ENCODE data around the gene C1QTNF5.

Gene C1QTNF5

DNA sequence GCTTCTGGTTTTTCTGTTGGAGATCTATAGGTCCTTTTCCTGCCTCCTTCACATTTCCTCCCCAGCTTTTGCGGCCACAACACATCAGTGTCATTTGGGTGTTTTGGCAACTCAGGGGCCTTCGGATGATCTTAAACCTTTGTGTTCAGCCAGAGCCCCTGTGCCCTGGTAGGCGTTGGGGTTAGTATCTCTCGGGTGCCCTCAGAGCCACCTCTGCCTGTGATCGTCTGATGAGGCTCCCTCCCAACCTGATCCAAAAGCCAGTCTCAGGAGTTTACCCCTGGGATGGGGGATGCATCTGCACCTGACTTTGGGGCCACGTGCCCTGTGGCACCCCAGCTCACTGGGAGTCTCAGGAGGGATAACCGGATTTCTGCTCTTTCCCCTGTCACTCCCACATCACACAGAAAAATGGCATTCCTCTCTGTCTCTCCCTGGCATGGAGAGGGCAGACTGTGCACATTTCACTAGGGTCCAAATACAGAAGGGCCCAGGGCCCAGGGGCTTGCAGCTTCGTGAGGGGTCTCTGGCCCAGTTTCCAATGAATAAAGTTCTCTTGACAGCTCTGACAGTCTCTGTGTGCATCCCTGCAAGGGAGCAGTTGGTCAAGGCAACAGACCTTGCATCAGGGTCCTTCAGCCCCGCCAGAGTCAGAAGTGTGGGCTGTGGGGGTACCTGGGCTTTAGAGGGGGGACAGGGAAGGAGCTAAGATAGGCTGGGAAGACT, 3.8 kb downstream of the C1QTNF5 start:
- no peaks in the 10 kb centered on the region for H3K9me3 Mint-ChIP-seq
- H3K4me1 Mint-ChIP-seq: peaks cover 61% of the 10 kb centered on the region
- H3K36me3 Mint-ChIP-seq: peaks cover 3% of the 10 kb centered on the region
- peaks cover 11% of the 10 kb centered on the region for H3K27me3 Mint-ChIP-seq
- H3K27ac Mint-ChIP-seq: no peak overlapping the region
- no peak overlapping the region for H3K4me3 Mint-ChIP-seq

GRCh38 chr11:119335655-119336543, 4.8 kb downstream of the C1QTNF5 start:
- H3K9me3 Mint-ChIP-seq: no peaks in the 10 kb centered on the region
- H3K27ac Mint-ChIP-seq: no peak overlapping the region
- H3K27me3 Mint-ChIP-seq: peaks cover 6% of the 10 kb centered on the region
- peaks cover 57% of the 10 kb centered on the region for H3K4me1 Mint-ChIP-seq
- H3K4me3 Mint-ChIP-seq: peak overlapping the region; percentile 98
- peaks cover 3% of the 10 kb centered on the region for H3K36me3 Mint-ChIP-seq

DNA sequence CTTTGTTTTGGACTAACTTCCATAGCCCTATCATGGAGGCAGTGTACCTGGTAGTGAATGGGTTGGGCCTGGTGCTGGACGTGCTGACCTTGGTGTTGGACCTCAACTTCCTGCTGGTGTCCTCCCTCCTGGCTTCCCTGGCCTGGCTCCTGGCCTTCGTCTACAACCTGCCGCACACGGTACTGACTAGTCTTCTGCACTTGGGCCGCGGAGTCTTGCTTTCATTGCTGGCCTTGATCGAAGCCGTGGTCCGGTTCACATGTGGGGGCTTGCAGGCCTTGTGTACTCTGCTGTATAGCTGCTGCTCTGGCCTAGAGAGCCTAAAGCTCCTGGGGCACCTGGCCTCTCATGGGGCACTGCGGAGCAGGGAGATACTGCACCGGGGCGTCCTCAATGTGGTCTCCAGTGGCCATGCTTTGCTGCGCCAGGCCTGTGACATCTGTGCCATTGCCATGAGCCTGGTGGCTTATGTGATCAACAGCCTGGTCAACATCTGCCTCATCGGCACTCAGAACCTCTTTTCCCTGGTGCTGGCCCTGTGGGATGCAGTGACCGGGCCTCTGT, 5.5 kb downstream of the C1QTNF5 start:
- H3K9me3 Mint-ChIP-seq: no peaks in the 10 kb centered on the region
- H3K27ac Mint-ChIP-seq: peak overlapping the region; percentile 98
- H3K36me3 Mint-ChIP-seq: peaks cover 3% of the 10 kb centered on the region
- H3K4me1 Mint-ChIP-seq: peaks cover 56% of the 10 kb centered on the region
- peak overlapping the region; percentile 98 for H3K4me3 Mint-ChIP-seq
- H3K27me3 Mint-ChIP-seq: peaks cover 5% of the 10 kb centered on the region

DNA sequence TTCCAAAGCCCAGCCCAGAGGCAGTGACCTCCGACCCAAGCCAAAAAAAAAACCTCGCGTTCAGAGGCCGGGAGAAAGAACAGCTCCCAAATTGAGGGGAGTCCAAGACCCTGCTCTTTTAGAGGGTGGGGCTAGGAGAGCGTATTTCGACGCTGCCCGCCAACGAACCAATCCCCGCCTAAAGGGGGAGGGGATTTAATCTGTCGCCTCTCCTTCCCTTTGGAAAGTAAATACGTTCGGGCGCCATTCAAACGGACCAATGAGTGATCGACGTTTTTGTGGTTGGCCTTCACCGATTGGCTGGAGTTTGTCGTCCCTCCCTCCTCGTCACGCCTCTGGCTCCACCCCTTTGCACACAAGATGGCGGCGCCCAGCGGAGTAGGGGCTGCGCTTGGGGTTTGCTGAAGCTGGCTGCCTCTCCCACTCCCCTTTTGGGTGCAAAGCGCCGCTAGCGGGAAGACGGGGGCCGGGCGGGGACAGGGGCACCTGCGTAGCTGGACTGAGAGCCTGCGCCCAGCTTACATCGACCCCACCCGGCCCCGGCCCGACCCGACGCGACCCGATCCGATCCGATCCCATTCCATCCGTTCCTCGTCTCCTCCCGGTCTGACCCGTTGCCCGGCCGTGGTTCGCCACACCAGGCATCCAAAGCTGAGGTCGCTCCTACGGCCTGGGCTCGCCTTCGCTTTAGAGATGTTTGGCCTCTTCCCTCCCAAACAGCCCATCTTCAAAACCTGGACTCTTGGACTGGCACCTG, 6.3 kb downstream of the C1QTNF5 start, which contains the start of gene RNF26:
TSS of gene RNF26 (plus strand) at position 354 of the 757 bp plus-strand sequence. CDS start 596 bp downstream, outside the sequence.
- Mint-ChIP-seq H3K9me3 (no peaks in the 10 kb centered on the region), H3K4me3 (peak within 1 kb of the TSS; percentile 98), H3K27ac (peak within 1 kb of the TSS; percentile 98), H3K27me3 (peaks cover 3% of the 10 kb centered on the region), H3K36me3 (peaks cover 3% of the 10 kb centered on the region), H3K4me1 (peaks cover 54% of the 10 kb centered on the region)

DNA sequence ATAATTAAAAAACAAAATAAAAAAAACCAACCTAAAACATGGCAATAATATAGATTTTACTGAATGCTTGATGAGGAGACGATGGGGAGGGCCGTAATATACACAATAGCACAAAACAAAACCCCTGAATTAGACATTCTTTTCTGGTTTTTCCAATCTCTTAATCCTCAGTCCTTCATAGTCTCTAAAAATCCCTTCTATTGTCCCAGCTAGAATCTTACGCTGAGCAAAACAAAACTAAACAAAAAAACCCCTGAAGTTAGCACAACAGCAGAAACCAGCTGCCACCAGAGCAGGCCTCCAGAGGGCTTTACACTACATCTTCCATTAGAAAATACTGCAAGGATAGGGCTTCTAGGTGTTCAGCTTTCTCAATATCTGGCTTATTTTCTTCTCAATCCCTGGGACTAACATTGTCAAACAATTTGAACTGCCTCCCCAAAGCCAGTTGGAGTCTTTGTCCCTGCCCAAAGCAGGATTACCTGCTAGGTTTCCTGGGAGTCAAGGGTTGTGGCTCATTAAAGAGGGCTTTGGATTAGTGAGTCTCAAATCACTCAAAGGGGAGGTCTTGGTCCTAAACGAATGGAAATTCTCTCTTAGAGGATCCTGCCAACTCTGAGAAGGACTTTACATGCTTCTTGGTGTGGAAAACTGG, 8.4 kb downstream of the C1QTNF5 start:
- no peaks in the 10 kb centered on the region for H3K36me3 Mint-ChIP-seq
- no peak overlapping the region for H3K27ac Mint-ChIP-seq
- no peaks in the 10 kb centered on the region for H3K9me3 Mint-ChIP-seq
- H3K27me3 Mint-ChIP-seq: no peaks in the 10 kb centered on the region
- H3K4me3 Mint-ChIP-seq: peak overlapping the region; percentile 98
- H3K4me1 Mint-ChIP-seq: peaks cover 33% of the 10 kb centered on the region

GRCh38 chr11:119330237-119330636, 10.4 kb downstream of the C1QTNF5 start:
- peaks cover 18% of the 10 kb centered on the region for H3K4me1 Mint-ChIP-seq
- H3K4me3 Mint-ChIP-seq: no peak overlapping the region
- H3K9me3 Mint-ChIP-seq: no peaks in the 10 kb centered on the region
- no peaks in the 10 kb centered on the region for H3K27me3 Mint-ChIP-seq
- no peaks in the 10 kb centered on the region for H3K36me3 Mint-ChIP-seq
- H3K27ac Mint-ChIP-seq: no peak overlapping the region

DNA sequence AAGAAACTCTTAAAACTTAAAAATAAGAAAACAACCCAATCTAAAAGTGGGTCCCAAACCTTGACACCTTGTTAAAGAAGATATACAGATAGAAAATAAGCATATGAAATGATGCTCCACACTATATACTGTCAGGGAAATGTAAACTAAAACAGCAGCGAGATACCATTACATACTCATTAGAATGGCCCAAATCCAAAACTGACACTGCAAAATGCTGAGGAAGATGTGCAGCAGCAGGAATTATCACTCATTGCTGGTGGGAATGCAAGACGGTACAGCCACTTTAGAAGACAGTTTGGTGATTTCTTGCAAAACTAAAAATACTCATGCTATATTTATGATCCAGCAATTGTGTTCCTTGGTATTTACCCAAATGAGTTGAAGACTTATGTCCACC, 11.4 kb downstream of the C1QTNF5 start:
- Mint-ChIP-seq H3K27ac (no peak overlapping the region), H3K36me3 (no peaks in the 10 kb centered on the region), H3K4me1 (peaks cover 14% of the 10 kb centered on the region), H3K27me3 (no peaks in the 10 kb centered on the region), H3K9me3 (no peaks in the 10 kb centered on the region), H3K4me3 (no peak overlapping the region)

GRCh38 chr11:119324189-119324588, 16.5 kb downstream of the C1QTNF5 start:
- no peaks in the 10 kb centered on the region for H3K36me3 Mint-ChIP-seq
- H3K27ac Mint-ChIP-seq: no peak overlapping the region

DNA sequence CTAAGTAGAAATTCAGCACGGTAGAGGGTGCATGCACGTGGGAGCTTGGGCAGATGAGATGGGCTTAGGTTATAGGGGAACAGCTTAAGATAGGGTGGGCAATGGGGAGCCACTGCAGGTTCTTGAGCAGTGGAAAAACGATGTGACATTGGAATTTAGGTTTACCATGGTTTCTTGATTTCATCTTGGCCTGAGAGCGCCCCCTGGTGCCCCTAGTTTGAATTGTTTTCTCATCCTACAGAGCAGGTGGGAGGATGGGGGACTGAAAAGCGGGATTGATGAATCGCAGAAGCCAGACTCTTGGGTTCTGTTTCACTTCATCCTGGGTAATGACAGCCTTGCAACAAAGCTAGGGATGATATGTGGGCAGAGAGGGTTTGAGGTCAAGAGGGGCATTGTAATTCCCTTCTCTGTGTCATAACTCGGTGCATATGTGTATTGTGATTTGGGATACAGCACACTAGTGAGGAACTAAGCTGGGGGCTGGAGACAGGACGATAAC, 17.1 kb downstream of the C1QTNF5 start:
- H3K4me1 Mint-ChIP-seq: peaks cover 18% of the 10 kb centered on the region
- H3K27me3 Mint-ChIP-seq: peaks cover 2% of the 10 kb centered on the region
- no peak overlapping the region for H3K27ac Mint-ChIP-seq
- no peak overlapping the region for H3K4me3 Mint-ChIP-seq
- H3K36me3 Mint-ChIP-seq: no peaks in the 10 kb centered on the region
- H3K9me3 Mint-ChIP-seq: no peaks in the 10 kb centered on the region

More at GRCh38 chr11:119324189-119324588, 16.5 kb downstream of the C1QTNF5 start:
- H3K4me3 Mint-ChIP-seq: no peak overlapping the region
- H3K4me1 Mint-ChIP-seq: peaks cover 18% of the 10 kb centered on the region
- no peaks in the 10 kb centered on the region for H3K9me3 Mint-ChIP-seq
- peaks cover 2% of the 10 kb centered on the region for H3K27me3 Mint-ChIP-seq

DNA sequence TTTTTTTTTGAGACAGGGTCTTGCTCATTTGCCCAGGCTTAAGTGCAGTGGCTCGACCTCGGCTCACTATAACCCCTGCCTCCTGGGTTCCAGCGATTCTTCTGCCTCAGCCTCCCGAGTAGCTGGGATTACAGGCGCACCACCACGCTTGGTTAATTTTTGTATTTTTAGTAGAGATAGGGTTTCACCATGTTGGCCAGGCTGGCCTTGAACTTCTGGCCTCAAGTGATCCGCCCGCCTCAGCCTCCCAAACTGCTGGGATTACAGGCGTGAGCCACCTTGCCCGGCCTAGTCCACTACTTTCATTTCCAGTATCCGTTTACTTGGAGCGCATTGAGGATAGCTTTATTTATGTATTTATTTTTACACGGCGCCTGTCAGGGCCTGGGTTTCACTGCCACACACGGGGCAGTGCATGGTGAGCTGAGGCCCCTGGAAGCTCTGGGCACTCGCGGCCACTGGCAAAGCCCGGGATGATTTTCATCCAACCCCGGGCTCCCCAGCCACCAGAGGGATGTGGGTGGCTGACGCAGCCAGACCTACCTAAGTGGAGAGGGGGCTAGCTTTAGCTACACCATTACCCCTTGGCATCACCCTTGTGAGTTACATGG, 17.7 kb downstream of the C1QTNF5 start:
- Mint-ChIP-seq H3K4me1 (peaks cover 18% of the 10 kb centered on the region), H3K27ac (no peak overlapping the region), H3K27me3 (peaks cover 2% of the 10 kb centered on the region), H3K4me3 (no peak overlapping the region), H3K36me3 (no peaks in the 10 kb centered on the region), H3K9me3 (no peaks in the 10 kb centered on the region)

GRCh38 chr11:119322360-119322739, 18.3 kb downstream of the C1QTNF5 start:
- H3K27me3 Mint-ChIP-seq: peaks cover 5% of the 10 kb centered on the region
- no peaks in the 10 kb centered on the region for H3K9me3 Mint-ChIP-seq
- peaks cover 18% of the 10 kb centered on the region for H3K4me1 Mint-ChIP-seq
- H3K36me3 Mint-ChIP-seq: no peaks in the 10 kb centered on the region
- no peak overlapping the region for H3K27ac Mint-ChIP-seq
- H3K4me3 Mint-ChIP-seq: no peak overlapping the region

- Mint-ChIP-seq H3K9me3 (no peaks in the 10 kb centered on the region), H3K27me3 (peaks cover 5% of the 10 kb centered on the region), H3K36me3 (no peaks in the 10 kb centered on the region), H3K4me1 (peaks cover 18% of the 10 kb centered on the region), H3K27ac (no peak overlapping the region), H3K4me3 (peak overlapping the region; percentile 83)
Observed at GRCh38 chr11:119320776-119321524, 19.7 kb downstream of the C1QTNF5 start.

DNA sequence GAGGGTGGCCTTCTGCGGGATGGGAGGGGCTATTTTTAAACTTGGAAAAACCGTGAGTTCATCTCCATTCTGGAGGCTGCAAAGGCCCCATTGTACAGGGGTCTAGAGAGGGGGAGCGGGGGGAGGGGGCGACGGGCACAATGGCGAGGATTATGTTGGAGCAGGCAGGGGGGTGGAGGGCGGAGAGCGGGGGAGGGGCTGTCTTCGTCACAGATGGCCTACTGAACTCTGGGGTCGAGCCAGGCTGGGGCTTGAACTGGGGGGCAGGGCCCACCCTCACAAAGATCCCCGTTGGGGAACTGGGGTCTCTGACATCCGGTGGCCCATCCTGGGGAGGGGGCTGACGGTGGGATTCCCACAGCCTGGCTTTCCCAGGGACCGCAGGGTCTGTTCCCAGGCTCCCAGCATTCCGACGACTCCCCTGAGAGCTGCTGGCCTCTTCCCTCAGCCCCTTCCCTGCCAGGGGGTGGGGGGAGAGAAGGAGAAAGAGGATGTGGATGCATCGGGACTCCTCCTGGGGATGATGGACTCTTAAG, 20.4 kb downstream of the C1QTNF5 start:
- Mint-ChIP-seq H3K27me3 (peaks cover 5% of the 10 kb centered on the region), H3K27ac (no peak overlapping the region)

More for the DNA sequence above, 20.4 kb downstream of the C1QTNF5 start:
- Mint-ChIP-seq H3K9me3 (no peaks in the 10 kb centered on the region), H3K36me3 (no peaks in the 10 kb centered on the region), H3K4me3 (peak overlapping the region; percentile 79), H3K4me1 (peaks cover 18% of the 10 kb centered on the region)
